ENCODE data around the gene PPM1F. TPM values are rescaled to one million over a fixed set of nuclear protein-coding genes. Genes with fewer than 3 reads are reported as not detected.

Gene PPM1F
- total RNA-seq, 1 donor, result 30.6 TPM

GRCh38 chr22:21951931-21952465, 650 bp downstream of the PPM1F start:
- peak; percentile 36 for DNase-seq (ENCODE audit: low read depth)
- TF ChIP-seq CTCF (IDR thresholded peaks at IDR 0.05; ENCODE audit: insufficient read depth, low read length), result no peak
- H3K4me3 ChIP-seq (ENCODE audit: low read depth, low read length), result peak overlapping the region; percentile 80

GRCh38 chr22:21951062-21951461, 1.6 kb downstream of the PPM1F start:
- no peak for TF ChIP-seq CTCF (IDR thresholded peaks at IDR 0.05; ENCODE audit: insufficient read depth, low read length)
- no peak for DNase-seq (ENCODE audit: low read depth)
- no peak overlapping the region for H3K4me3 ChIP-seq (ENCODE audit: low read depth, low read length)

- TF ChIP-seq CTCF (IDR thresholded peaks at IDR 0.05; ENCODE audit: insufficient read depth, low read length), result no peak
- H3K4me3 ChIP-seq (ENCODE audit: low read depth, low read length), result no peak overlapping the region
- no peak for DNase-seq (ENCODE audit: low read depth)
These were observed 2.7 kb downstream of the PPM1F start for GRCh38 chr22:21949948-21950347.

GRCh38 chr22:21949569-21949918, 3.1 kb downstream of the PPM1F start:
- no peak overlapping the region for H3K4me3 ChIP-seq (ENCODE audit: low read depth, low read length)
- DNase-seq (ENCODE audit: low read depth), result no peak
- no peak for TF ChIP-seq CTCF (IDR thresholded peaks at IDR 0.05; ENCODE audit: insufficient read depth, low read length)

- no peak for DNase-seq (ENCODE audit: low read depth)
- TF ChIP-seq CTCF (IDR thresholded peaks at IDR 0.05; ENCODE audit: insufficient read depth, low read length), result no peak
These were observed 3.7 kb downstream of the PPM1F start for GRCh38 chr22:21948824-21949568.

GRCh38 chr22:21948390-21948789, 4.3 kb downstream of the PPM1F start:
- TF ChIP-seq CTCF (IDR thresholded peaks at IDR 0.05; ENCODE audit: insufficient read depth, low read length), result no peak
- DNase-seq (ENCODE audit: low read depth), result no peak

More at GRCh38 chr22:21948824-21949568, 3.7 kb downstream of the PPM1F start:
- H3K4me3 ChIP-seq (ENCODE audit: low read depth, low read length), result no peak overlapping the region

More at GRCh38 chr22:21948390-21948789, 4.3 kb downstream of the PPM1F start:
- H3K4me3 ChIP-seq (ENCODE audit: low read depth, low read length), result no peak overlapping the region

Data from fibroblast of the aortic adventitia (primary cell).